Measurements from ENCODE around the gene GRIN1.
A peak's percentile ranks its signal among the peaks of the same experiment; 100 is the strongest.

GRIN1 gene

DNA sequence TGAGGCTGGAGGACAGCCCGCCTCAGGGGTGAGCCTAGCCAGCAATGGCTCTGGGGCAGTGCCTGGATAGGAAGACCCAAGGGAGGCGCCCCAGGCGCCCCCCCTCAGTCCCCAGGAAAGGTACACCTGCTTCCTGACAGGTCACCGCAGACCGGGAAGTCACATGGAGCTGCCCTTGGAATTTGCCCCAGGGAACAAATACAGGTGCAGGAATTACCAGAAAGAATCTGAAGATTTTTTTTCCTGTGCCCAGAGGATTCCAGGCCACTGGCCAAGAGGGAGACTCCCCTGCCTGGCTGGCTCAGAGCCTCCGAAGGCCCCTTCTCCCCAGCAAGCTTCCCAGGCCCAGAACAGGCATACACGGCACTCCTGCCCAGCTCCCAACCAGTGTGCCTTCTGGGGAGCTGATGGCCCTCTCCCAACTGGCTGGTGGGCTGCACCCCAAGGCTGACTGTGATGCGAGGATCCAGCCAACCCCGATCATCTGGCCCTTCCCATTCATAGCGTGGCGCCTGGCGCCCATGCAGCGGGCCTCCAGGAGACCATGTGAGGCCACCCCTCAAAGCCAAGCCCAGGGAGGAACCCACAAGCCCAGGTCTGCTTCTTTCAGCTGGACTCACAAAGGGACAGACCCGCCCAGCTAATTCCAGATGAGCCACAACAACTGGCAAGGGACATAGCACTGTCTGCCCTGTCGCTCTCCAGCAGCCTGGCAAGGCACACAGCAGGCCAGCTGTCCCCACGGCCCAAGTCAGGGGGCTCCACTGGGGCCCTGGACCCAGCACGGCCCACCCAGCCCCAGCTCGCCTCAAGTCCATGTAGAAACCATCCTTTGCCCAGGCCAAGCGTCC lies 59.3 kb downstream of the GRIN1 start:
- no peak for DNase-seq

GRCh38 chr9:137198902-137199283 lies 59.9 kb downstream of the GRIN1 start:
- no peak for DNase-seq

- DNase-seq, result no peak
Measured at GRCh38 chr9:137199411-137200121, 60.6 kb downstream of the GRIN1 start.

- peak; percentile 98 for DNase-seq
Measured at GRCh38 chr9:137200311-137201204, 61.6 kb downstream of the GRIN1 start, which contains the start of gene TPRN. TSS of gene TPRN (minus strand) at chr9:137200741. CDS start at chr9:137200711, 30 bp downstream.

- DNase-seq, result no peak
Measured at GRCh38 chr9:137201205-137201868, 62.4 kb downstream of the GRIN1 start.

GRCh38 chr9:137202966-137203365 lies 64.0 kb downstream of the GRIN1 start:
- DNase-seq, result no peak

- no peak for DNase-seq
Measured at GRCh38 chr9:137204731-137205125, 65.8 kb downstream of the GRIN1 start.

DNA sequence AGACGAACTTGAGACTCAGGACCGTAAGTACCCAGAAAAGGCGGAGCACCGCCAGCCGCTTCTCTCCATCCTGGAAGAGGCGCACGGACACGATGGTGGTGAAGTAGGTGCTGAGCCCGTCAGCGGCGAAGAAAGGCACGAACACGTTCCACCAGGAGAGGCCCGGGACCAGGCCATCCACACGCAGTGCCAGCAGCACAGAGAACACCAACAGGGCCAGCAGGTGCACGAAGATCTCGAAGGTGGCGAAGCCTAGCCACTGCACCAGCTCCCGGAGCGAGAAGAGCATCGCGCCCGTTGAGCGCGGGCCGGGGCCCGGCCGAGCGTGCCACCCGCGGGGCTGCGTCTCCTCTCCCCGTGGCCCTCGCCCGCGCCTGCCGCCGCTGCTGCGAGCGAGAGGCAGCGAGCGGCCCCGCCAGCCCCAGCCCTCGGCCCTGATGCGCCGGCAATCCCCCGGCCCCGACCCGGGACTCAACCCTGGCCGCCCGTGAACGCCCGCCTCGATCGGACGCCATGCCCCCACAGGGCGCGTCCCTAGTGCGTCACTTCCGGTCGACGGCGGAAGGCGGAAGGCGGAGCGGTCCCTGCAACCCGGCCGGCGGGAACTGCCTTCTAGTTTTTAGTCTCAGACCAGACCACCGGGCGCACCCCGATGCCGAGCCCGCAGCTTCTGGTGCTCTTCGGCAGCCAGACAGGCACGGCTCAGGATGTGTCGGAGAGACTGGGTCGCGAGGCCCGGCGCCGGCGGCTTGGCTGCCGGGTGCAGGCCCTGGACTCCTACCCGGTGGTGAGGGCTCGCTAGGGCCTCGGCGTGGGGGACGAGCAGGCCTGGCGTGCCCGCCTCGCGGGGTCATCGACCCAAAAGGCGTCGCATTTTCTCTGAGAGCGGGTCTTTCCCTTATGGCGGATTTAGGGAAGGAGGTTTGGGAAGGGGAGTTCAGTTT lies 66.4 kb downstream of the GRIN1 start, which contains the start of the genes NDOR1 and TMEM203:
Gene NDOR1, plus strand, starts transcription at position 575 of the 944 bp plus-strand sequence. Its CDS starts 78 bp downstream, at position 653.
Gene TMEM203, minus strand, starts transcription at position 523 of the 944 bp plus-strand sequence. Its CDS starts 234 bp downstream, at position 289.
- peak; percentile 93 for DNase-seq

GRCh38 chr9:137206602-137207001 lies 67.6 kb downstream of the GRIN1 start:
- no peak for DNase-seq

GRCh38 chr9:137211532-137211931 lies 72.6 kb downstream of the GRIN1 start:
- DNase-seq, result no peak

DNA sequence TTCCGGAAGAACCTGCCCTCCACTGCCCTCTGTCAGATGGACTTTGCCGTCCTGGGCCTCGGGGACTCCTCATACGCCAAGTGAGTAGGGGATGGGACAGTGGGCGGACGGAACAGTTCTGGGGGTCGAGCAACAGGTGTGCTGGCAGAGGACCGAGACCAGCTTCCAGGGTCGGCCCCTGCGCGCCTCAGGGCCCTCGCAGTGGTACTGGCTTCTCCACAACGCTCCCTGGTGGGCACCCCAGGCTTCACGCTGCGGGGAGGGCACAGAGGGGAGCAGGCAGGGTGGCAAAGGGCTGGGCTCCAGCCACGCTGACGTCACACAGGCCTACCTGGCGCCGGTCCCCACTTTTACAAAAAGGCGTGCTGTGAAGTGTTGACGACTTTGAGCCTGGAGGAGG lies 73.6 kb downstream of the GRIN1 start:
- DNase-seq, result no peak

DNA sequence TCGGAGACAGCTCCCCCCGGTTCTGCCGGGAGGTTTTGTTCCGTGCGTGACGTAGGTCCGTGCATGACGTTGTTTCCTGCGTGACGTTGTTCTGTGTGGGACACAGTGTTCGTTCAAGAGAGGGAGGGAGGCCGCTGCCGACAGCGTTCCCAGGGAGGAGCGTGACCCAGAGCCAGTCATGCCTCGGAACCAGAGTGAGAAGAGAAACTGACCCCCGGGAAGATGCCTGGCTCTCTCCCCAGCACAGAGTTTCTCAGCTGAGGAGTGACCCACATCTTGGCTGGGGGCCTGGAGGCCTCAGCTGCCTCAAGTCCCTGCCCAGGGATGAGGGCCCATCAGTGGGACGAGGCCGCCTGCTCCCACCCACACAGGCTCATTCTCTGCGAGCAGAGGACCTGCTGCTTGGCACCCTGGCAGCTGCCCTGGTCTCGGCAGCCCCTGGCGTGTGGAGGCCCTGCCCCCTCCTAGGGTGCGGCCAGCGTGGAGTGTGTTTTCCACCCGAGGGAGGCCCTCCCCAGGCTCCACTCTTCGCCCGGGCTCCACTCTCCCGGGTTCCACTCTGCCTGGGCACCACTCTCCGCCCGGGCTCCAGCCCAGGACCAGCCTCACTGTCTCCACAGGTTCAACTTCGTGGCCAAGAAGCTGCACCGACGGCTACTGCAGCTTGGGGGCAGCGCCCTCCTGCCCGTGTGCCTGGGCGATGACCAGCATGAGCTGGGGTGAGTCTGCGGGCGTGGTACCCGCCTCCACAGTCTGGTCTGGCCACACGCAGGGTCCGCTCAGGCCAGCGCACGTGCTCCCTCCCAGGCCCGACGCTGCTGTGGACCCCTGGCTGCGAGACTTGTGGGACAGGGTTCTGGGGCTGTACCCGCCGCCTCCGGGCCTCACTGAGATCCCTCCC lies 74.5 kb downstream of the GRIN1 start:
- DNase-seq, result no peak

DNA sequence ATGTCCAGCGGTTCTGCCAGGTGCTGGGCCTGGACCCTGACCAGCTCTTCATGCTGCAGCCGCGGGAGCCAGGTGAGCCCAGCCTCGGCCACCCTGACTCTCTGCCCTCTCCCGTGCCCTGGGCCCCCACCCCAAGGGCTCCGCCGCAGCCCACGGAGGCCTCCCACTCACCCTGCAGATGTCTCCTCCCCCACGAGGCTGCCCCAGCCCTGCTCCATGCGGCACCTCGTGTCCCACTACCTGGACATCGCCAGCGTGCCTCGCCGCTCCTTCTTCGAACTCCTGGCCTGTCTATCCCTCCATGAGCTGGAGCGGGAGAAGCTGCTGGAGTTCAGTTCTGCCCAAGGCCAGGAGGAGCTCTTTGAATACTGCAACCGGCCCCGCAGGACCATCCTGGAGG lies 75.7 kb downstream of the GRIN1 start:
- no peak for DNase-seq

GRCh38 chr9:137215196-137215986 lies 76.4 kb downstream of the GRIN1 start:
- no peak for DNase-seq

- DNase-seq, result no peak
Measured at GRCh38 chr9:137216188-137216965, 77.4 kb downstream of the GRIN1 start.

- no peak for DNase-seq
Measured at GRCh38 chr9:137217276-137218211, 78.6 kb downstream of the GRIN1 start.

DNA sequence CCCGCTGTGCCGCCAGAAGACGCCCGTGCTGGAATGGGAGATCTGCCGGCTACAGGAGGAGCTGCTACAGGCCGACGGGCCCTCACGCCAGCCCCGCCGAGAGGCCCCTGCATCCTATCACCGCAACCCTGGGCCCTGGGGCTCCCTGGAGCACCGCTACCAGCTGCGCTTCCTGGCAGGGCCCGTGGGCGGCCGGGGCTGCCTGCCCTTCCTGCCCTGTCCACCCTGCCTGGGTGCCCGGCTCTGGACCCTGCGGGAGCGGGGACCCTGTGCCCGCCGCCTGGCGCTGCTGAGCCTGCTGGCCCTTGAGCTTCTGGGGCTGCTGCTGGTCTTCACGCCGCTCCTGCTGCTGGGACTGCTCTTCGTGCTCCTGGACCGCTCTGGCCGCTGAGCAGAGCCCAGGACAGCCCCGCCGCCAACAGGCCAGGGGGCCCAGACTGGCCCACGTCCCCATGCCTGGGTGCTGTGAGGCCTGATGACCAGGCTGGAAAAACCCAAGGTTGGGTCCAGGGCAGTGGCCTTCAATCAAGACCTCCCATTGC lies 79.3 kb downstream of the GRIN1 start:
- DNase-seq, result no peak

All from stimulated activated CD4-positive, alpha-beta T cell treated with anti-CD3 and anti-CD28 coated beads, Interleukin-1b, Interleukin-23, amount 100 ng/mL, for 48 hours (primary cell).